GM18858 (cell line): ENCODE measurements around the gene TMEM176A.

Experiments
- ATAC-seq: cut with Tn5 transposase; IDR thresholded peaks from one replicate; pipeline ENCODE4 v1.9.1; 2021; ENCODE audit not compliant: unreplicated experiment

The TMEM176A gene

GRCh38 chr7:150787321-150788281 is 13.0 kb upstream of the TMEM176A start:
- ATAC-seq = no peak

- ATAC-seq = no peak
Measured at GRCh38 chr7:150788474-150789269, 11.9 kb upstream of the TMEM176A start.

DNA sequence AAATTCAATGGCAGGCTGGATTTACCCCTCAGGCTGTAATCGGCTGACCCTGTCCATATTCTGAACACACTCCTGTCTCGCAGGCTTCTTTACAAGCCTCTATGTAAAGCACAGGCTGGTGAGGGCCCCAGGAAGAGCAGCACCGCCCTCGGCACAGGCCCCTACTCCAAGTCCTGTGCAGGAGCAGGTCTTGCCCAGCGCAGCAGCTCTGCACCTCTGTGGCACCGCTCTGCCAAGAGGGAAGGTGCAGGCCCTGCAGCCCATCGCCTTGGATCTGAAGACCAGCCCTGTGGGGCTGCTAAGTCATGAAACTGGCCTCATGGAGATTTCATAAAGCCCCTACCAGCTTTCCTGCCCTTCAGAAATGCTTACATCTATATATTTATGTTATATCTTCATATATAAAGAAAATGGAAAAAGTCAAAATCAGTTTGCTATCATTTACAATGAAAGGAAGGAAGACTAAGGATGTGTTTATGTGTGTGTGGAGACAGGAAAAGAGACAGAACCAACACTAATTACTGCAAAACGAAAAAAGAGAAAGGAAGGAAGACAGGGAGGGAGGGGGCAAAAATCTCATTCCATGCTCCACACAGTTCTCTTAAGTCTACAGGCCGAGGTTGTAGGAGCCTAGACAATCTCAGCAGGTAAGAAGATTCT is 10.0 kb upstream of the TMEM176A start:
- no peak for ATAC-seq

GRCh38 chr7:150791304-150791703 is 9.3 kb upstream of the TMEM176A start:
- ATAC-seq = no peak

- ATAC-seq = no peak
Measured at GRCh38 chr7:150791746-150792452, 8.7 kb upstream of the TMEM176A start.

- no peak for ATAC-seq
Measured at GRCh38 chr7:150793569-150794238, 6.9 kb upstream of the TMEM176A start.

- ATAC-seq = no peak
Measured at GRCh38 chr7:150797661-150798060, 2.9 kb upstream of the TMEM176A start.

GRCh38 chr7:150799156-150799555 is 1.4 kb upstream of the TMEM176A start:
- no peak for ATAC-seq

DNA sequence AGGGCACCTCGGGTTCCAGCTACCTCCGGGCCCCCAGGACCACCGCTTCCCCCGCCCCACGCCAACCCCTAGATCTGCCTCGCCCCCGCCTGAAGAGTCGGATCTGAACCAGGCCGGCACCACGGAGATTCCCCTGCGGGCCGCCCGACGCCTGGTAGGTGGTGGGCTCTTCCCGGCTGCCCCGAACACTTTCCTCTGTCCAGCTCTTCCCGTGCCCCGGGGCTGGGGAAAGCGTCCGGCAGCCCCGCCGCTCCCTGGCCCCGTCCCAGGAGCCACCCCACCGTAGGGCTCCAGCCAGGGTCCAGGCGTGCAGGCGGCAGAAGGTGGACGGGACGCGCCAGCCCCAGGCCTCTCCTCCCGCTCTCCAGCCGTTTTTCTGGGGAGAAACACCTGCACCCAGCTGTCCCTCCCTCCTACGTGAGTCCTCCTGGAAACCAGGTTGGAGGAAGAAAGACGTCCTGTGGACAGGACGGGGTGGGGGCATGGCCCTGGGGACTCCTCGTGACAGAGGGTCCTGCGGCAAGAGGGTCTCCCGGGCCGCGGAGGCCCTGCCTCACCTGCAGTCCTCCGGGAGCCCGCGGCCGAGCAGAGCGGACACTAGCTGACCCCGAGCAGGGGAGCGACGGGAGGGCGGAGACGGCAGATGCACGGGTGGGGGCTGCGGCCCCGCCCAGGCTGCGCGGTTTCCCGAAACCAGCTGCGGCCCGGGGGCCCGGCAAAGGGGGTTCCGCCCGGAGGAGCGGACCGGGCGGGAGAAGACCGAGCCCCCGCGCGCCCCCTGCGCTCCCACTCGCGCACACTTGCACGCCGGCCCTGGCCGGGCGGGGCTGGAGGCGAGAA is 608 bp upstream of the TMEM176A start, which contains the start of gene TMEM176B:
TSS of gene TMEM176B (minus strand) at position 624 of the 840 bp plus-strand sequence. CDS start 3,795 bp downstream, outside the sequence.
- ATAC-seq = no peak

DNA sequence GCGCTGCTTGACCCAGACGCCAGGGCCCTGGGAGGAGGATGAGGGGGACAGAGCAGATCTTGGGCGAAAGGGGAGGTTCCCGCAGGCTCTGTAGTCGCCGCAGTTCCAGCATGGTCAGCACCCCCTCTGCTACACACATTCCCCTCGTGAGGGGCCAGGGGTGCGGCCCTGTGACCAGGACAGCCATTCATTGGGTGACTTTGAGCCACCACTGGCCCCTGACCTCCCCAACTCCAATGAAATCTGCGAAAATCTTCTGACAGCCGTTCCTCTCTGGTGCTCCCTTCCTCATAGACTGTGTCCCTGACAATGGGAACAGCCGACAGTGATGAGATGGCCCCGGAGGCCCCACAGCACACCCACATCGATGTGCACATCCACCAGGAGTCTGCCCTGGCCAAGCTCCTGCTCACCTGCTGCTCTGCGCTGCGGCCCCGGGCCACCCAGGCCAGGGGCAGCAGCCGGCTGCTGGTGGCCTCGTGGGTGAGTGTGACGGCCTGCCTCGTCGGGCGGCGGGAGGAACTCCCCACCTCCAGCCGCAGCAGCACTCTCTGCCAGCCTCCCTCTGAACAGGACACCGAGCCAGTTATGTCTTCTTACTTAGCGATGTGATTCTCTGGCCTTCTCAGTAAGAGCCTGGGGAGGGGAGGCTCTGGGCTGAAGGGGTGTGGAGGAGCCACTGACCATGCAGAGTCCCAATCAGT is 825 bp downstream of the TMEM176A start:
- no peak for ATAC-seq

GRCh38 chr7:150801946-150802771 is 1.6 kb downstream of the TMEM176A start:
- no peak for ATAC-seq

DNA sequence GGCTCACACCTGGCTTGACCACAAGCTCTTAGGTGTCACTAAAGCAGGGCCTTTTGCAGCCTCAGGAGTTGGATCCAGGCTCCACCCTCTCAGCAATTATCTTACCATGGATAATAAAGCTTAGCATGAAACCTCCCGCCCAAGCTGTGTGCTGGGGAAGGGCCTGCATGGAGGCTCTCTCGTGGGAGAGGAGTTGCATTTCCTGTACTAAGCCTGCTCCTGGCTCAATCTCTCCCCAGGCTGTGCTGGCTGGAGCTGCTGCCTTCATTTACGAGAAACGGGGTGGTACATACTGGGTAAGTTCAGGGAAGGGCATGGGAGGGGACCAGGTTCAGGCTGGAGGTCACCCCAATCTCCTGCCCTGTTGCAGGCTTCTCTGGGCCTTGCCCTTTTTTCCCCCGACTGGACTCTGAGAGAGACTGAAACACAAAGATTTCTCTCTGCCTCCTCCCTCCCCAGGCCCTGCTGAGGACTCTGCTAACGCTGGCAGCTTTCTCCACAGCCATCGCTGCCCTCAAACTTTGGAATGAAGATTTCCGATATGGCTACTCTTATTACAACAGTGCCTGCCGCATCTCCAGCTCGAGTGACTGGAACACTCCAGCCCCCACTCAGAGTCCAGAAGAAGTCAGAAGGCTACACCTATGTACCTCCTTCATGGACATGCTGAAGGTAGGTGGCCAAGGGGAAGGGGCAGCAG is 2.7 kb downstream of the TMEM176A start:
- ATAC-seq = no peak

GRCh38 chr7:150804802-150805201 is 4.2 kb downstream of the TMEM176A start:
- ATAC-seq = no peak

DNA sequence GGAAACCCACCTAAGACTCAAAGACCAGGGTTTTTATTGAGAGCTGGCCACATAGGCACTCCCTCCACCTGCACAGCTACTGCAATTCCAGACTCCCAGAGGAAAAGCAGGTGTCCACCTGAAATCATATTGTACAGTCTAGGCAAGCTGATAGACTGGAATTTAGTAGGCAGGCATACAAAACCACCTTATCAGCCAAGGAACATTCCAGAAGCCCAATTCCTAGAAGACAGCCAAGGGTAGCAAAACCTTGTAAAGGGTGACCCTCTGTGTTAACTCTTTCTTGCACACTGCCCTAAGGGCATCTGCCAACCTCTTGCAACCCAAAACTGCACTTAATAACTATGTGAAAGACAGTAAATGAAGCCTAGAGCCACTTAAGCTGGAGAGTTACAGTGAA is 5.3 kb downstream of the TMEM176A start:
- no peak for ATAC-seq

- no peak for ATAC-seq
Measured at GRCh38 chr7:150806454-150806853, 5.9 kb downstream of the TMEM176A start.

DNA sequence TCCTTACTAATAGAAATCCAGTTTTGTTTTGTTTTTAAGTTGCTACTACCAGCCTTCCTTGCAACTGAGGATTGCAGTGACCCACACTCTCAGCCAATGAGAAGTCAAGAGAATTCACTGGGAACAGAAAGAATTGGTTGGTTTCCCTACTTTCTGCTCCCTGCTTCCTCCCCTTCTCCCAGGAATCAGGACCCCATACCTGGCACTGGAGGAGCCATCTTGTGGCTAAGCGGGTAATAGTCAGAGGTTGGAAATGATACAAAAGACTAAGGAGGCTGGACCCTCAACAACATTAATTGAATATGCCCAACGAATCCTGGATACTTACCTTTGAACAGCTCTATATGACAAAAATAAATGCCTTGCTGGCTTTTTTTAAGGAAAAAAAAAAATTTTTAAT is 6.3 kb downstream of the TMEM176A start:
- ATAC-seq = no peak
